Esophagus (tissue), 2 donors: ENCODE results near the gene LTK. TPM values are rescaled to one million over a fixed set of nuclear protein-coding genes. Genes with fewer than 3 reads are reported as not detected.

Experiments used
- H3K27ac ChIP-seq, 2 donors: one replicate each; pipeline ENCODE4 v1.5.1; 2013; ENCODE audit warnings: low read depth in 2 of 2, mild to moderate bottlenecking in 2 of 2, inconsistent platforms in 1 of 2, low read length in 1 of 2, moderate library complexity in 1 of 2
- H3K27me3 ChIP-seq, 2 donors: one replicate each; pipeline ENCODE4 v1.6.1; 2013; ENCODE audit warnings: low read length in 2 of 2, control low read depth in 1 of 2, mild to moderate bottlenecking in 1 of 2; ENCODE audit not compliant: insufficient read depth in 2 of 2, control insufficient read depth in 1 of 2
- H3K36me3 ChIP-seq, 2 donors: one replicate each; pipeline ENCODE4 v1.6.1; 2013; ENCODE audit warnings: low read length in 1 of 2; ENCODE audit not compliant: control insufficient read depth in 2 of 2, insufficient read depth in 2 of 2
- H3K4me1 ChIP-seq, 2 donors: one replicate each; pipeline ENCODE4 v1.6.1; 2013; ENCODE audit warnings: low read length in 1 of 2; ENCODE audit not compliant: control insufficient read depth in 2 of 2, insufficient read depth in 2 of 2
- H3K4me3 ChIP-seq, 2 donors: one replicate each; pipeline ENCODE4 v1.5.1; 2013; ENCODE audit warnings: low read length in 2 of 2, mild to moderate bottlenecking in 2 of 2, low read depth in 1 of 2, moderate library complexity in 1 of 2
- H3K9me3 ChIP-seq, 2 donors: one replicate each; pipeline ENCODE4 v1.6.1; 2013; ENCODE audit warnings: mild to moderate bottlenecking in 2 of 2, low read depth in 1 of 2, low read length in 1 of 2, moderate library complexity in 1 of 2; ENCODE audit not compliant: control insufficient read depth in 2 of 2, insufficient read depth in 1 of 2
- WGBS, 2 donors: extraction: QIAGEN DNeasy Blood & Tissue Kit; methylation state at CpG; one replicate each; pipeline ENCODE4 v1.1.7; 2013; 5-methylcytosine and 5-hydroxymethylcytosine counted together
- polyA plus RNA-seq, 2 donors: library from polyadenylated mRNA; stranded (reverse); fragments of 200-250 nt; gene quantifications; one replicate each; pipeline ENCODE4 v1.2.3, GENCODE V29; 2013
- donor health status: healthy with polysubstance abuse.
- donor health status: Bipolar disorder and iron deficiency.

The LTK gene
- under 1 TPM; 0.26 to 0.31 TPM for polyA plus RNA-seq

- Histone ChIP-seq H3K4me1 (peaks cover 18% of the 10 kb centered on the region in 2 donors), H3K4me3 (peak within 1 kb of the TSS; percentile 2 to 38), H3K9me3 (peaks cover 0 to 4% of the 10 kb centered on the region in 2 donors), H3K36me3 (peaks cover 0 to 11% of the 10 kb centered on the region in 2 donors), H3K27ac (no peak within 1 kb of the TSS), H3K27me3 (peaks cover 0 to 10% of the 10 kb centered on the region in 2 donors)
- WGBS, 2 donors = 8 to 12% methylated on average over 33 of the region's 33 CpGs
Observed at GRCh38 chr15:41513506-41514227, at the start of gene LTK. Gene LTK, minus strand, starts transcription at chr15:41513827. Its CDS starts 118 bp downstream, at chr15:41513709.

GRCh38 chr15:41562784-41563198 is 49.2 kb upstream of the LTK start:
- H3K27ac ChIP-seq = no peak overlapping the region
- no peaks in the 10 kb centered on the region for H3K9me3 ChIP-seq
- WGBS, 2 donors = 66 to 77% methylated on average over 4 of the region's 4 CpGs
- peaks cover 1 to 21% of the 10 kb centered on the region in 2 donors for H3K4me1 ChIP-seq
- H3K4me3 ChIP-seq = no peak overlapping the region
- H3K27me3 ChIP-seq = no peaks in the 10 kb centered on the region
- peaks cover 0 to 8% of the 10 kb centered on the region in 2 donors for H3K36me3 ChIP-seq

- peaks cover 0 to 7% of the 10 kb centered on the region in 2 donors for H3K36me3 ChIP-seq
- 68 to 69% methylated on average over 5 of the region's 5 CpGs for WGBS, 2 donors
Observed at GRCh38 chr15:41562244-41562643, 48.6 kb upstream of the LTK start.

GRCh38 chr15:41561777-41562145 is 48.1 kb upstream of the LTK start:
- Histone ChIP-seq H3K36me3 (peaks cover 0 to 7% of the 10 kb centered on the region in 2 donors), H3K27ac (no peak overlapping the region), H3K9me3 (no peaks in the 10 kb centered on the region), H3K4me3 (no peak overlapping the region), H3K4me1 (peaks cover 3 to 23% of the 10 kb centered on the region in 2 donors), H3K27me3 (no peaks in the 10 kb centered on the region)
- 76 to 81% methylated on average over 3 of the region's 3 CpGs for WGBS, 2 donors

More at GRCh38 chr15:41562244-41562643, 48.6 kb upstream of the LTK start:
- Histone ChIP-seq H3K27ac (no peak overlapping the region), H3K9me3 (no peaks in the 10 kb centered on the region), H3K27me3 (no peaks in the 10 kb centered on the region), H3K4me1 (peaks cover 3 to 23% of the 10 kb centered on the region in 2 donors), H3K4me3 (no peak overlapping the region)

- 88% methylated on average over 16 of the region's 16 CpGs for WGBS, 2 donors
- Histone ChIP-seq H3K4me1 (peaks cover 3 to 23% of the 10 kb centered on the region in 2 donors), H3K4me3 (no peak overlapping the region), H3K36me3 (peaks cover 0 to 7% of the 10 kb centered on the region in 2 donors), H3K27ac (no peak overlapping the region), H3K27me3 (no peaks in the 10 kb centered on the region), H3K9me3 (no peaks in the 10 kb centered on the region)
Observed at GRCh38 chr15:41561104-41561776, 47.6 kb upstream of the LTK start.

- Histone ChIP-seq H3K27me3 (no peaks in the 10 kb centered on the region), H3K4me3 (peak overlapping the region; percentile 0 to 78), H3K9me3 (no peaks in the 10 kb centered on the region), H3K36me3 (peaks cover 0 to 7% of the 10 kb centered on the region in 2 donors), H3K27ac (no peak overlapping the region), H3K4me1 (peaks cover 3 to 23% of the 10 kb centered on the region in 2 donors)
- 44 to 53% methylated on average over 2 of the region's 2 CpGs for WGBS, 2 donors
Observed at GRCh38 chr15:41560572-41560874, 46.9 kb upstream of the LTK start.

GRCh38 chr15:41559239-41559782 is 45.7 kb upstream of the LTK start:
- Histone ChIP-seq H3K4me3 (peak overlapping the region; percentile 65 to 78), H3K27me3 (no peaks in the 10 kb centered on the region), H3K4me1 (peaks cover 3 to 23% of the 10 kb centered on the region in 2 donors), H3K27ac (peak overlapping the region; percentile 62 to 79), H3K36me3 (peaks cover 0 to 7% of the 10 kb centered on the region in 2 donors), H3K9me3 (no peaks in the 10 kb centered on the region)
- WGBS, 2 donors = 0 to 1% methylated on average over 35 to 60 of the region's 60 CpGs

- Histone ChIP-seq H3K27ac (peak within 1 kb of the TSS; percentile 62 to 79), H3K27me3 (no peaks in the 10 kb centered on the region), H3K4me3 (peak within 1 kb of the TSS; percentile 65 to 78), H3K4me1 (peaks cover 3 to 23% of the 10 kb centered on the region in 2 donors), H3K36me3 (peaks cover 0 to 7% of the 10 kb centered on the region in 2 donors), H3K9me3 (no peaks in the 10 kb centered on the region)
- 1% methylated on average over 52 to 80 of the region's 81 CpGs for WGBS, 2 donors
Observed at GRCh38 chr15:41558400-41559238, 45.0 kb upstream of the LTK start, which contains the start of gene TYRO3. Gene TYRO3, plus strand, starts transcription at chr15:41559212. Its CDS starts 46 bp downstream, at chr15:41559258.
